GM12801 (cell line): ENCODE measurements around the gene GULP1.

ENCODE experiments used
- TF ChIP-seq, protein P1 (sequence below): IDR thresholded peaks from one replicate; pipeline ENCODE4 v1.5.1; 2011; ENCODE audit warnings: control low read depth; ENCODE audit not compliant: insufficient read length; ENCODE audit errors: extremely low read depth

Gene GULP1

DNA sequence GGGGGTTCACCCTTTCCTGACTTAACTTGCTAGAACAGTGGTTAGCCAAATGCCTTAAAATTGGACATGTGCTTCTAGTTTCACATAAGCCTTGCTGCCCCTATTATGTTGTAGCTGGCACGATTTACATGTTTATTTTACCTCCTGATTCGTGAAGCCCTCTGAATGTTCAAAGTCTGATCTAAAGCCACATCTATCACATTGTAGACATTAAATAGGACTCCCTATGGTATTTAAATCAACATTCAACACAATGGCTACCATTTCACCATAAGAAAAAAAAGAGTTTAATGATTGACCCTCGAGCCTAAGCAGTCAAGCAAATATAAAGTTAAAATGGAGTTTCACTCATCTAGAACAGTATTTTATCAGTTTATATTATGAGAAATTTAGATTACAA is 151.5 kb downstream of the GULP1 start:
- TF ChIP-seq, protein P1, sequence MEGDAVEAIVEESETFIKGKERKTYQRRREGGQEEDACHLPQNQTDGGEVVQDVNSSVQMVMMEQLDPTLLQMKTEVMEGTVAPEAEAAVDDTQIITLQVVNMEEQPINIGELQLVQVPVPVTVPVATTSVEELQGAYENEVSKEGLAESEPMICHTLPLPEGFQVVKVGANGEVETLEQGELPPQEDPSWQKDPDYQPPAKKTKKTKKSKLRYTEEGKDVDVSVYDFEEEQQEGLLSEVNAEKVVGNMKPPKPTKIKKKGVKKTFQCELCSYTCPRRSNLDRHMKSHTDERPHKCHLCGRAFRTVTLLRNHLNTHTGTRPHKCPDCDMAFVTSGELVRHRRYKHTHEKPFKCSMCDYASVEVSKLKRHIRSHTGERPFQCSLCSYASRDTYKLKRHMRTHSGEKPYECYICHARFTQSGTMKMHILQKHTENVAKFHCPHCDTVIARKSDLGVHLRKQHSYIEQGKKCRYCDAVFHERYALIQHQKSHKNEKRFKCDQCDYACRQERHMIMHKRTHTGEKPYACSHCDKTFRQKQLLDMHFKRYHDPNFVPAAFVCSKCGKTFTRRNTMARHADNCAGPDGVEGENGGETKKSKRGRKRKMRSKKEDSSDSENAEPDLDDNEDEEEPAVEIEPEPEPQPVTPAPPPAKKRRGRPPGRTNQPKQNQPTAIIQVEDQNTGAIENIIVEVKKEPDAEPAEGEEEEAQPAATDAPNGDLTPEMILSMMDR: no peak

DNA sequence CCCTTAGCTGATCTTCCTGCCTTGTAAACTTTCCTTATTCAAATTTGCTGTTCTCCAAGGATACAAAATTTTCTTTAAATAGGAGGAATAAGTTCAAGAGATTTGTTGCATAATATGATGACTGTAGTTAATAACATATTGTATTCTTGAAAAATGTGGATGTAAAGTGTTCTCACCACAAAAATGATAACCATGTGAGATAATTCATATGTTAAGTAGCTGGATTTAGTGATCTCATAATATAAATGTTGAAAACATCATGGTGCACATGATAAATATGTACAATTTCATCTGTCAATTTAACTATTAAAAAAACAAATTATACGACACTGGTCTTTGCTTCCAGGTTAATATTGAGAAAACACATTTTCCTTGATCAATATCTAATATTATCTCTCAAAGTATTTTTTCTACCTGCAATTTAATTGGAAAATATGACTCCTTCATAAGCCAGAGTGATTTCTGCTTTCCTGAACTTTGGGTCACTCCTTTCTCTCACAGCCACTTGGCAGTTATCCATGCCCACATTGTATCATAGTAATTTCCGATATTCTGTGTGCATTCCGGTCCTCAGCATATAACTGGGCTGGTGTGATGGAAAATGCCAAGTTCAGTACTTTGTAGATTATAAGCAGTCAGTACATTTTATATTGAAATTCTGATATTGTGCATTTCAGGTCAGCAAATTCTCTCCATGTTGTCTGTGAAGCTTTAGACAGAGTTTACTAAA is 152.6 kb downstream of the GULP1 start:
- TF ChIP-seq, protein P1: no peak

DNA sequence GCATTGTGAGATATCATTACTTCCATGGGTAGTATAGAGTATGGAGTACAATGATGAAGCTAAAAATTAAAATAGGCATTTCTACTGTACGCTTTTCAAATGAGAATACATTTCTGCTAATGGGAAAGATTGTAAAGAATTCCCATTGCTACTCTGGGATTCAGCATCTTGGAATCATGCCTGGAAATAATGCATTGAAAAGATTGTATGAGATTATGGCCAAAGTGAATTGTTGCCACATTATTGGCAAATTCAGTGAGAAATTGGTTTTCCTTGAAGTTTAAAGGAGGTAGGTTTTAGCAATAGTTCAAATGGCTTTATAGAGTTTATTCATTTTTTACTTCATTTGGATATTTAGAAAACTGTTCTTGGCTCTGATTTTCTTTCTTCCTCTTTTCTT is 157.9 kb downstream of the GULP1 start:
- TF ChIP-seq, protein P1: no peak

DNA sequence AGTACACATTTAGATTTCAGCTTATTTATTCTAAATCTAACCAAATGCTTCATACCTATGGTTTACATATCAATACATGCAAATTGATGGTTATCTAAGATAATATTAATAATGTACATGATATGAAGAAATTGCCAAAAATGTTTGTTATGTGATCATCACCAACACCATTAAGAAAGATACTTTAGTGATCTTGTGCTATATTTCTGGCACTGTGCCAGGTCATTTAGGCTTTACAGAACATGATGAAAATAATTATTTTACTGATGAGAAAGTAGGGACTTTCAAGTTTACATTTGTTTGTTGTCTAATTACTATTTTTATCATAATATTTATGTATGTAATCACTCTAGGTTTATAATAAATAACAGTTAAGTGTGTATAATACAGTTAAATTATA is 158.3 kb downstream of the GULP1 start:
- TF ChIP-seq, protein P1: no peak

DNA sequence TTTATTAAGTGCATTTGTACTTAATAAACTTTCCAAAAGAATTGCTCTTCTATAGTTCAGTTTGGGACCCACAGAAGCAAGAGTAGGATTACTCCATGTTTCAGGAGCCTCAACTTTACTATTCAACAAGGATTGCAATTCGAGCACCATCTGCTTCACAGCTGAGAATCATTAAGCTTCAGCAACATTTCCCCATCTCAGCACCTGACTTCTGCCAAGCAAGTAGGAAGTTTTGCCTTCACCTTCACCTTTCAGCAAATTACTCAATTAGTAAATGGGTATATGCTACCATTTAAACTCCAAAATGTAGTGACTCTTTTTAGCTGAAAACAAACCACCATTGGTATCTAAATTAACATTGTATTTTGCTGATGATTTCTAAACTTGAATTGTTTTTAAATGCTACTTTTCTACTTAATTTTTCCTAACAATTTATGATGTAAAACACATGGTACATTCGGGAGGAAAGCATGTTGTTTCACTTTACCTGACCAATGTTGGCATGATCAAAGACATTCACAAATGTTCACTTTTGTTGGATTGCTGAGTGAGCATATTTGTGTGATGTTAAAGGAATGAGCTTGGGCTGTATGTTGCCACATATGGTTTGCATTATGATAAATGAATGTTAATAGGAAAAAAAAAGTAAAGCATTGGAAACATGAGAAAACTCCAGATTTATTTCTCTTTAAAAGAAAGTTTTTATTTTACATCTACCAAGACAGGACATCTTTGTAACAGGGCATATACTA is 159.2 kb downstream of the GULP1 start:
- TF ChIP-seq, protein P1: no peak

DNA sequence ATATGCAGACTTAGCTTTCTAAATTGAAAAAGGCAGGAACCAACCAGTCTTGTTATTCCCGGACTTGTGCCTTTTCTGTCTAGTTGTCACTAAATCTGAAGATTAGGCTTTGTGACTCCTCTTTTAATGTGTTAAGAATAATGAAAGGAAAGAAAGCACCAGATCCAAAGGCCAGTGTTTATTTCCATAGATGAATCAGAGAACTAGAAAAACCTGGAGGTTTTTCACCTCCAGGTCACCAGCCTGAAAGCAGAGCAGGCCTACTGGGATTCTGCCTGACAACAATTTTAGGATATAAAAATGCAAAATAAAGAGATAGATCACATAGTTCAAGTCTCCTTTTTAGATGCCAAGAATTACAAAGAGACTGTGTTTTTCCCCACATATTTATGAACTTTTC is 160.4 kb downstream of the GULP1 start:
- TF ChIP-seq, protein P1: no peak

DNA sequence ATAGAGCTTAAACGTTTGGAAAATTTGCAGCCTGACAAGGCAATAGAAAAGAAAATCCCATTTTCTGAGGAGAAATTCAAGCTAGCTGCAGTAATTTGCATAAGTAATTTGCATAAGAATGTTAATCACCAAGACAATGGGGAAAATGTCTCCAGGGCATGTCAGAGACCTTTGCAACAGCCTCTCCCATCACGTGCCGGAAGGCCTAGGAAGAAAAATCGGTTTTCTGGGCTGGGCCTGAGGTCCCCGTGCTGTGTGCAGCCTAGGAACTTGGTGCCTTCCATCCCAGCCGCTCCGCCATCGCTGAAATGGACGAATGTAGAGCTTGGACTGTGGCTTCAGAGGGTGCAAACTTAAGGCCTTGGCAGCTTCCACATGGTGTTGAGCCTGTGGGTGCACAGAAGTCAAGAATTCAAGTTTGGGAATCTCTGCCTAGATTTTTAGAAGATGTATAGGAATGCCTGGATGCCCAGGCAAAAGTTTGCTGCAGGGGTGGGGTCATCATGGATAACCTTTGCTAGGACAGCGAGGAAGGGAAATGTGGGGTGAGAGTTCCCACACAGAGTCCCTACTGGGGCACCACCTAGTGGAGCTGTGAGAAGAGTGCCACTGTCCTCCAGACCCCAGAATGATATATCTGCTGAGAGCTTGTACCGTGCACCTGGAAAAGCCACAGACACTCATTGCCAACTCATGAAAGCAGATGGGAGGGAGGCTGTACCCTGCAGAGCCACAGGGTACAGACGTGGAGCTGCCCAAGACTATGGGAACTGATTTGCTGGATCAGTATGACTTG is 164.6 kb downstream of the GULP1 start:
- TF ChIP-seq, protein P1: no peak
